ENCODE data around the gene OXGR1. TPM values are rescaled to one million over a fixed set of nuclear protein-coding genes. Genes with fewer than 3 reads are reported as not detected.

Gene OXGR1
- polyA plus RNA-seq, 2 of the 4 experiments (the other 2 are of a cell fraction), result not detected

DNA sequence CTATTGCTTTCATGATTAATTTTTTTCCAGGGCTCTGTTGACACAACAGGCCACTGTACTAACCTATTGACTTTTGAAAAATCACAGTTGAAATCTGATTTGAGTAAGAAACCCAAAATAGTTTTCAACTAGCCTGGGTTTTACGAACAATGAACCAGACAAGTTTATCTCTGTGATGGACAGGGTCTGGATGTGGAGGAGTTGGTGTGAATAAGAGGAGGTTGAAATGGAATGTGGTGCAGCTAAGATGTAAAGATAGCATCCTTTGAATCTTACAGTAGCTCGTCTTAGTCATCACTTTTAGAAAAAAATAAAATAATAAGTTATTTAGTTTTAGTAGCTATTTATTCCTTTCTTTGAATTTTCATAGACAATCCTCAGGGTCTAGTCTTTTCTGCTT, 8.3 kb upstream of the OXGR1 start:
- Histone ChIP-seq H3K27ac (no peak overlapping the region), H3K4me3 (no peak overlapping the region), H3K4me2 (no peak overlapping the region), H3K9me3 (no peaks in the 10 kb centered on the region), H3K4me1 (no peaks in the 10 kb centered on the region)
- WGBS (ENCODE audit: missing lambda C conversion rate), result 6% methylated on average over 2 of the region's 2 CpGs
- DNase-seq (ENCODE audit: low read depth in 1 of 2, low spot score in 1 of 2) (no peak), ATAC-seq (no peak), FAIRE-seq (no peak)
- ChIA-PET CTCF (no interaction called here), POLR2A (no interaction called here)
- TF ChIP-seq, protein P1, sequence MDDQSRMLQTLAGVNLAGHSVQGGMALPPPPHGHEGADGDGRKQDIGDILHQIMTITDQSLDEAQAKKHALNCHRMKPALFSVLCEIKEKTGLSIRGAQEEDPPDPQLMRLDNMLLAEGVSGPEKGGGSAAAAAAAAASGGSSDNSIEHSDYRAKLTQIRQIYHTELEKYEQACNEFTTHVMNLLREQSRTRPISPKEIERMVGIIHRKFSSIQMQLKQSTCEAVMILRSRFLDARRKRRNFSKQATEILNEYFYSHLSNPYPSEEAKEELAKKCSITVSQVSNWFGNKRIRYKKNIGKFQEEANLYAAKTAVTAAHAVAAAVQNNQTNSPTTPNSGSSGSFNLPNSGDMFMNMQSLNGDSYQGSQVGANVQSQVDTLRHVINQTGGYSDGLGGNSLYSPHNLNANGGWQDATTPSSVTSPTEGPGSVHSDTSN (IDR thresholded peaks at IDR 0.05), result no peak
- TF ChIP-seq, protein P2, sequence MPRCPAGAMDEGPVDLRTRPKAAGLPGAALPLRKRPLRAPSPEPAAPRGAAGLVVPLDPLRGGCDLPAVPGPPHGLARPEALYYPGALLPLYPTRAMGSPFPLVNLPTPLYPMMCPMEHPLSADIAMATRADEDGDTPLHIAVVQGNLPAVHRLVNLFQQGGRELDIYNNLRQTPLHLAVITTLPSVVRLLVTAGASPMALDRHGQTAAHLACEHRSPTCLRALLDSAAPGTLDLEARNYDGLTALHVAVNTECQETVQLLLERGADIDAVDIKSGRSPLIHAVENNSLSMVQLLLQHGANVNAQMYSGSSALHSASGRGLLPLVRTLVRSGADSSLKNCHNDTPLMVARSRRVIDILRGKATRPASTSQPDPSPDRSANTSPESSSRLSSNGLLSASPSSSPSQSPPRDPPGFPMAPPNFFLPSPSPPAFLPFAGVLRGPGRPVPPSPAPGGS (IDR thresholded peaks at IDR 0.05), result no peak
- no peak for TF ChIP-seq HDAC2 (IDR thresholded peaks at IDR 0.05)
- TF ChIP-seq BHLHE40 (IDR thresholded peaks at IDR 0.05; ENCODE audit: low read depth, low read length), result no peak
- TF ChIP-seq EHF (CRISPR knock-in tag; IDR thresholded peaks at IDR 0.05), result no peak
- no peak for TF ChIP-seq FOXS1 (CRISPR knock-in tag; IDR thresholded peaks at IDR 0.05)
- no peak for TF ChIP-seq POLR2A (IDR thresholded peaks at IDR 0.05; ENCODE audit: low read length)
- TF ChIP-seq, protein P3, sequence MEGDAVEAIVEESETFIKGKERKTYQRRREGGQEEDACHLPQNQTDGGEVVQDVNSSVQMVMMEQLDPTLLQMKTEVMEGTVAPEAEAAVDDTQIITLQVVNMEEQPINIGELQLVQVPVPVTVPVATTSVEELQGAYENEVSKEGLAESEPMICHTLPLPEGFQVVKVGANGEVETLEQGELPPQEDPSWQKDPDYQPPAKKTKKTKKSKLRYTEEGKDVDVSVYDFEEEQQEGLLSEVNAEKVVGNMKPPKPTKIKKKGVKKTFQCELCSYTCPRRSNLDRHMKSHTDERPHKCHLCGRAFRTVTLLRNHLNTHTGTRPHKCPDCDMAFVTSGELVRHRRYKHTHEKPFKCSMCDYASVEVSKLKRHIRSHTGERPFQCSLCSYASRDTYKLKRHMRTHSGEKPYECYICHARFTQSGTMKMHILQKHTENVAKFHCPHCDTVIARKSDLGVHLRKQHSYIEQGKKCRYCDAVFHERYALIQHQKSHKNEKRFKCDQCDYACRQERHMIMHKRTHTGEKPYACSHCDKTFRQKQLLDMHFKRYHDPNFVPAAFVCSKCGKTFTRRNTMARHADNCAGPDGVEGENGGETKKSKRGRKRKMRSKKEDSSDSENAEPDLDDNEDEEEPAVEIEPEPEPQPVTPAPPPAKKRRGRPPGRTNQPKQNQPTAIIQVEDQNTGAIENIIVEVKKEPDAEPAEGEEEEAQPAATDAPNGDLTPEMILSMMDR (IDR thresholded peaks at IDR 0.05), result no peak

DNA sequence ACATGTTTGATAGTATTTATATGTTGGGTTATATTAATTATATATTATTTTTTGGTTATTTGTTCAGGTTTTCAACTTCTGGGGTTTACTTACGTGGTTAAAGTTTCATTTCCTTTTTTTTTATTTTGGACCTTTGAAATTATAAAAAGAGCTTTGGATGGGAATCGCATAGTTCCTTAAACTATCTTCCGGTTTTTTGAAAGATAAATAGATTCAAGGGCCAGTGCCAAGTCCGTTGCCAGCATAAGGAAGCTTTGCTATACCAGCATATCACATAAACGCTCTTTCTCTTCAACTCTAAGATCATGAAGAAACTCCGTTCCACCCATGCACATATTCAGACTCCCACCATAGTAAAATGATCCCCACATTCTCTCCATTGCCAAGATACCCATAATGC, 7.4 kb upstream of the OXGR1 start:
- CTCF ChIA-PET, result no interaction called here
- TF ChIP-seq, protein P4, sequence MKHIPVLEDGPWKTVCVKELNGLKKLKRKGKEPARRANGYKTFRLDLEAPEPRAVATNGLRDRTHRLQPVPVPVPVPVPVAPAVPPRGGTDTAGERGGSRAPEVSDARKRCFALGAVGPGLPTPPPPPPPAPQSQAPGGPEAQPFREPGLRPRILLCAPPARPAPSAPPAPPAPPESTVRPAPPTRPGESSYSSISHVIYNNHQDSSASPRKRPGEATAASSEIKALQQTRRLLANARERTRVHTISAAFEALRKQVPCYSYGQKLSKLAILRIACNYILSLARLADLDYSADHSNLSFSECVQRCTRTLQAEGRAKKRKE (CRISPR knock-in tag; IDR thresholded peaks at IDR 0.05; ENCODE audit: low read depth), result no peak
- no peak for TF ChIP-seq CEBPB (IDR thresholded peaks at IDR 0.05)
- no peak for TF ChIP-seq CHD4 (IDR thresholded peaks at IDR 0.05; ENCODE audit: borderline replicate concordance)
- no peak for TF ChIP-seq CBX8 (IDR thresholded peaks at IDR 0.05)
- TF ChIP-seq ZSCAN20 (CRISPR knock-in tag; IDR thresholded peaks at IDR 0.05), result no peak
- no peak for TF ChIP-seq RNF2 (IDR thresholded peaks at IDR 0.05; ENCODE audit: borderline replicate concordance, low read depth)
- no peak for TF ChIP-seq FOXS1 (CRISPR knock-in tag; IDR thresholded peaks at IDR 0.05)
- no peak for TF ChIP-seq TP53 (CRISPR knock-in tag; IDR thresholded peaks at IDR 0.05)
- TF ChIP-seq RFX5 (IDR thresholded peaks at IDR 0.05), result no peak
- no peak for TF ChIP-seq POLR2AphosphoS2 (conservative IDR thresholded peaks at IDR 0.05; ENCODE audit: low read length)
- no peak for TF ChIP-seq ZFP36 (IDR thresholded peaks at IDR 0.05; ENCODE audit: borderline replicate concordance, partially characterized antibody)
- no peak for TF ChIP-seq SMC3 (IDR thresholded peaks at IDR 0.05)
- TF ChIP-seq GATA3 (IDR thresholded peaks at IDR 0.05; ENCODE audit: borderline replicate concordance), result no peak
- no peak for TF ChIP-seq ZNF302 (CRISPR knock-in tag; IDR thresholded peaks at IDR 0.05)
- TF ChIP-seq SREBF2 (IDR thresholded peaks at IDR 0.05), result no peak
- TF ChIP-seq CHD2 (IDR thresholded peaks at IDR 0.05; ENCODE audit: low read length, partially characterized antibody), result no peak
- TF ChIP-seq, protein P5, sequence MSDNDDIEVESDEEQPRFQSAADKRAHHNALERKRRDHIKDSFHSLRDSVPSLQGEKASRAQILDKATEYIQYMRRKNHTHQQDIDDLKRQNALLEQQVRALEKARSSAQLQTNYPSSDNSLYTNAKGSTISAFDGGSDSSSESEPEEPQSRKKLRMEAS (IDR thresholded peaks at IDR 0.05), result no peak
- no peak for TF ChIP-seq HOXB13 (CRISPR knock-in tag; IDR thresholded peaks at IDR 0.05; ENCODE audit: low read depth)
- TF ChIP-seq MAFK (IDR thresholded peaks at IDR 0.05; ENCODE audit: partially characterized antibody), result no peak
- TF ChIP-seq PHF8 (IDR thresholded peaks at IDR 0.05; ENCODE audit: borderline replicate concordance, low read depth), result no peak
- no peak overlapping the region for H3K4me2 ChIP-seq
- H3K4me1 ChIP-seq, result no peaks in the 10 kb centered on the region
- H3K4me3 ChIP-seq, result no peak overlapping the region
- POLR2A ChIA-PET, result no interaction called here
- H3K27ac ChIP-seq, result no peak overlapping the region
- FAIRE-seq, result no peak
- no peaks in the 10 kb centered on the region for H3K9me3 ChIP-seq
- no peak for DNase-seq (ENCODE audit: low read depth in 1 of 2, low spot score in 1 of 2)
- 19% methylated on average over 6 of the region's 6 CpGs for WGBS (ENCODE audit: missing lambda C conversion rate)
- ATAC-seq, result no peak

Measured in A549 (cell line).